KBM-7 (cell line): ENCODE results near the gene PTOV1.

ENCODE experiments used
- DNase-seq: peaks from one replicate; pipeline ENCODE4 v3.0.0-alpha.2; 2015
- in situ Hi-C: fragments of 300-500 bp; cut with MboI; formaldehyde crosslinking; loops from 2 replicates; pipeline ENCODE4 v1.14.3; 2020; ENCODE audit warnings: low sequenced_read_pairs, low pct_unique_long_range_greater_than_20kb, mixed read lengths

PTOV1 gene

DNA sequence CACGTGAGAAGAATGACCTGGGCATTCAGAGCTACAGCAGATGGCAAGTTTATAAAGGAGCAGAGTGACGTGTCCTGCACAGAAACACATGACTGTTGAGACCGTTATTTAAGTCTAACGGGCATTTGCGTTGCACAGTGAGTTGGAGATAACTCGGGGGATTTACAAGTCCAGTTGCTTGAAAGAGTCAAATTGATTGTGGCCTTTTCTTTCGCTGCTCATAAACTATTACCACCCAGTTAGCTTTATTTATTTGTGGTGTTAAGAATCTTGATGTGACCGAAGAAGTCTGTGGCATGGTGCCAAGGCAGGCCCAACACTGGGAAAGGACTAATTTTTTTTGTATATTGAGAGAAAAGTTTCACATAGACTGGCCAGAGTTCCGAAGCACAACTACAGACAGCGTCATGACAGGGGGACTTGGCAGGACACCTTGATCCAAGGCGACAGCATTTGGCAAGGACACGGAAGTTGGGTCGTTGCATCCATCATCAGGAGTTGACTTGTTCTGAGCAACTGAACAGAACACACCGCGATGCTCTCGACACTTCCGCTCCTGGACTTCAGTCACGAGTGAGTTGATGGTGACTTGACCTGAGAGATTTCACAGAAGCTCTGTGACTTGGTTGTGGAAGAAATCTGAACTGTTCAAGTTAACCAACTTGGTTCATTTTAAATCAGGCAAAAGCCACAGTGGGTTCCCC is 11.9 kb upstream of the PTOV1 start:
- in situ Hi-C loops, result no loop called here
- DNase-seq, result no peak

DNA sequence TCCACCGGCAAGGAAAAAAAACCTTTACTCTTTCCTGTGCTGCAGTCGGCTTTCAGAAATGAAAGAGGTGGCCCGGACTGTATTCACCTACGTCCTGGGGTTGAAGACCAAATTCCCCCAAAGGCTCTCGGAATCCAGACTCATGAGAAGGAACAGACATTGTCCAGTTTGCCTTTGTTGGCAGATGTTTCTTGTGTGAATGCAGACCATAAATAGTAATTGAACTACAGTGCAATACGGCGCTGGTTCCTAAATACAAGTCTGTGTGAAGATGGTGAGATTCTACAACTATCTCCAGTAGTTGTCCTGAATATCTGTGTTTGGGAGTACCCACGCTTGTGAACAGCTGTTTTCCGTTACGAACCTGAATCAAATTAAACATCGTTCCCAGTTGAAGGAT is 11.2 kb upstream of the PTOV1 start:
- in situ Hi-C loops, result no loop called here

DNA sequence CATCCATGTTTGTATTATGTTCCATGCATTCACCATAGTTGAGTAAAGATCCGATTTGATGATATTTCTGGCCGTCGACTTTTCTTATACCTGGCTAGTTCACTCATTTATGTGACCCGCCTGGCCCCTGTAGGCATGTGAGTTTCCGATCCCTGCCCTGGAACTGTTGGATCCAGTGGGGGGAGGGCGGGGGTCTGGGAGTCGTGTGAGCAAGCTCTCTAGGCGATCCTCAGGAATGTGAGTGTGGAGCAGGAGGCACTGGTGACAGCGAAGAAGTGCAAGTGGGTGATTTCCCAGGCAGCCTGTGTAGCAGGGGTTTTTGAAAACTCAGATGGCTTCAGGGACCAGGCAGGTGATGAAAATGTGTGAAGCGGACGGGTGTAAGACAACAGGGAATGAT is 10.6 kb upstream of the PTOV1 start:
- DNase-seq, result no peak
- in situ Hi-C loops, result no loop called here

More for the DNA sequence above, 11.2 kb upstream of the PTOV1 start:
- no peak for DNase-seq

DNA sequence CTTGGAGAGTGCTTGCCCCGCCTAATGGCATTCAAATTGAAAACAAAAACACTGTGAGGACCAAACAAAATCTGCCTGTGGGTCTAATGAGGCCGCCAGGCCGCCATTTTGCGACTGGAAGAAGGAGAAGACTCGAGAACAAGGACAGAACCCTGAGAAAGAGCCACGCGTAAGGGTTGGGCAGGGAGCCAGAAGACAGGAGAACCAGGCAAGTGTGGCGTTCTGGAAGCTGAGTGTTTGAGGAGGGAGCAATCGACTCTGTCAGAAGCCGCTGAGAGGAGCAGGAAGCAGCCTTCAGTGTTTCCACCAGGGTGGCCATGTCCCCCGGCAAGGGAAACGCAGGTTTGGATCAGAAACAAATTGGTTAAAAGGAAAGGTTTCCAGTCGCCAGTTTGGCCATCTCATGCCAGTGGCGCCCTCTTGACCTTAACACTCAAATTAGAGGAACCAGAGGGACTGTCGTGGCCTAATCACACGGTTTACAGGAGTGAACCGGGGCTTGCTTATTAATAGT is 10.2 kb upstream of the PTOV1 start:
- in situ Hi-C loops, result no loop called here
- DNase-seq, result no peak

DNA sequence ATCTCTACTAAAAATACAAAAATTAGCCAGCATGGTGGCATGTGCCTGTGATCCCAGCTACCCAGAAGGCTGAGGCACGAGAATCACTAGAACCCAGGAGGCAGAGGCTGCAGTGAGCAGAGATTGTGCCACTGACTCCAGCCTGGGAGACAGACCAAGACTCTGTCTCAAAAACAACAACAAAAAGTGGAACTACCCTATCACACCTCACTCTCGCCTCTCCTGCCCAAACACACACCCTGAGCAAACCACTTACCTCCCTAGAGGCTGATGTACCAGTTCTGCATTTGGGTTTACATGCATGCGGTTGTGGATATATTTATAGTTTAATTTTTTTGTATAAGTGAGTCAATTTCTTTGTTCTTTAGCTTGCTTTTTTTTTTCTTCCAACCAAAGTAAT is 7.7 kb upstream of the PTOV1 start:
- DNase-seq, result no peak
- in situ Hi-C loops, result no loop called here

DNA sequence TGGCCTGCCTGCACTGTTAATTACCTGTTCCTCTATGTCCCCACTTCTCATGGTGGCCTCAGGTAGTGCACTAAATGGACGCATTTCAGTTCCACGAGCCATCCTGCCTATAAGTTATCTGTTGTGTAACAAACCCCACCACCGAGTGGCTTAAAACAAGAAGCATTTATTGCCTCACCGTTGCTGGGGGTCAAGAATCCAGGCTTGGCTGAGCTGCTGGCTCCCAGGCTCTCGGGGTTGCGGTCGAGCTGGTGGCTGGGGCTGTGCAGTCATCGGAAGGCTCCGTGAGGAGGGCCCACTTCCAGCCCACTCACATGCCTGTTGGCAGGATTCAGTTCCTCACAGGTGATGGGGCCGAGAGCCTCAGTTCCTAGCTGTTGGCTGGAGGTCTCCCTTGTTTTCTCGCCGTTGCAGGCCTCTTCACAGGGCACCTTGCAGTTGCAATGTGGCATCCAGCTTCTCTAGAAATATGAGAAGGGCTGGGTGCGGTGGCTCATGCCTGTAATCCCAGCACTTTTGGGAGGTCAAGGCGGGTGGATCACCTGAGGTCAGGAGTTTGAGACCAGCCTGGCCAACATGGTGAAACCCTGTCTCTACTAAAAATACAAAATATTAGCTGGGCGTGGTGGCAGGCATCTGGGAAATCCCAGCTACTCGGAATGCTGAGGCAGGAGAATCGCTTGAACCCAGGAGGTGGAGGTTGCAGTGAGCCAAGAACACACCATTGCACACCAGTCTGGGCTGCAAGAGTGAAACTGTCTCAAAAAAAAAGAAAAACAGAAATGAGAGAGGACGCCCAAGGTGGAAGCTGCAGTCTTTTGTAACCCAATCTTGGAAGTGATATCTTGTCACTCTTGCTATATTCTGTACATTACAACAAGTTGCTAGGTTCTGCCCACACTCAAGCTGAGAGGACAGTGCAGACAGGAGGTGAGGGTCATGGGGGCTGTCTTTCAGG is 6.5 kb upstream of the PTOV1 start:
- DNase-seq, result no peak
- in situ Hi-C loops, result no loop called here

DNA sequence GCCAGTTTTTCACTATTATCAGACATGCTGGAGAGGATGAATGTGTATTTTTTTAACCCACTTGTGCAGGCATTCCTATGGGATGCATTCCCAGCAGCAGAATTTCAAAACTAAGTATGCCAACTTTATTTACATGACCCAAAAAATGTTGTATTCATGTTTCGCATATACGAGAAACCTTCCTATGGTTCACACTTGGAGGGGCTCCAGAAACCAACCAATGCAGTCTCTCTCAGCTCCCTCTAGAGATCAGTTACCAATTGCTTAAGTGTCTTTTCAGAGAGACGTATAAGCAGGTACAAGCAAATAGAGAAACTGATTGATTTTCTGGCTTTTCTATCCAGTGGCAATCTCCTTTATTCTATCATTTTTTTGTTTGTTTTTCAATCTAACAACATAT is 5.5 kb upstream of the PTOV1 start:
- no peak for DNase-seq
- in situ Hi-C loops, result no loop called here

DNA sequence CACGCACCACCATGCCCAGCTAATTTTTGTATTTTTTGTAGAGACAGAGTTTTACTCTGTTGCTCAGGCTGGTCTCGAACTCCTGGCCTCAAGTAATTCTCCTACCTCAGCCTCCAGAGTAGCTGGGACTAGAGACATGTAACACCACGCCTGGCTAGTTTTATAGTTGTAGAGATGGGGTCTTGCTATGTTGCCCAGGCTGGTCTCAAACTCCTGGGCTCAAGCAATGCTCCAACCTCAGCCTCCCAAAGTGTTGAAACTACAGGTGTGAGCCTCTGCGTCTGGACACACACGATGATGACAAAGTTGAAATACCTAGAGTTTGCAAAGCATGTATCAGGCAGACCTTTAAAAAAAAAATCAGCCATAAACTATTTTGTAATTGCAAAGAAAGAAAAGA is 4.6 kb upstream of the PTOV1 start:
- no peak for DNase-seq
- in situ Hi-C loops, result no loop called here

DNA sequence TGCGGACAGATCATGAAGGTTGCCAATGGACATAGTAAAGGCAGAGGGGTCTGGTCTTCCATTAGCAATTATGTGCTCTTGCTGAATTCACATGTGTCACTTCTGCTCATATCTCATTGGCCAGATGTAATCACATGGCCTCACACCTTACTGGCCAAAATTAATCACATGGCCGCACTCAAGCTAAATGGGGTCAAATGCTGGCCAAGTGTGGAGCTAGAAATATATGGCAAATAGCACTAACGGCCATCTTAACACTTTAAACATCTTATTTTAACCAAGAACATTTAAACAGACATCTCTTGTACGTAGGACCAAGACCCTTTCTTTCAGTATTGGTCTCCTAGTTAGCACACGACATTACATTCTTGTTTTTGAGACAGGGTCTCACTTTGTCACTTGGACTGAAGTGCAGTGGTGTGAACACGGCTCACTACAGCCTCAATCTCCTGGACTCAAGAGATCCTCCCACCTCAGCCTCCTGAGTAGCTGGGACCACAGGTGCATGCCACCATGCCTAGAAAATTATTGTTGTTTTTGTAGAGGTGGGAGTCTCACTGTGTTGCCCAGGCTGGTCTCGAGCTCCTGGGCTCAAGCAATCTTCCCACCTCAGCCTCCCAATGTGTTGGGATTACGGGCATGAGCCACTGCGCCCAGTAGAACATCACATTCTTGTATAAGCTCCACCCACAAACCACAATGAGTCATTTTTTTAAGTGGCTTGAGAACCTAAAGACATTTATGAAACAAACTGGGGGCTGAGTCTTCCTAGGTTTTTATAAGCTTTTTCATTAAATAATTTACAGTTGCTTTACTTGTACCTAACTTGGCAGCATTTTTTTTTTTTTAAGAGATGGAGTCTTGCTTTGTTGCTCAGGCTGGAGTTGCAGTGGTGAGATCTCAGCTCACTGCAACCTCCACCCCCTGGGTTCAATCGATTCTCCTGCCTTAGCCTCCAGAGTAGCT is 2.9 kb upstream of the PTOV1 start:
- peak; percentile 64 for DNase-seq
- in situ Hi-C loops, result no loop called here

DNA sequence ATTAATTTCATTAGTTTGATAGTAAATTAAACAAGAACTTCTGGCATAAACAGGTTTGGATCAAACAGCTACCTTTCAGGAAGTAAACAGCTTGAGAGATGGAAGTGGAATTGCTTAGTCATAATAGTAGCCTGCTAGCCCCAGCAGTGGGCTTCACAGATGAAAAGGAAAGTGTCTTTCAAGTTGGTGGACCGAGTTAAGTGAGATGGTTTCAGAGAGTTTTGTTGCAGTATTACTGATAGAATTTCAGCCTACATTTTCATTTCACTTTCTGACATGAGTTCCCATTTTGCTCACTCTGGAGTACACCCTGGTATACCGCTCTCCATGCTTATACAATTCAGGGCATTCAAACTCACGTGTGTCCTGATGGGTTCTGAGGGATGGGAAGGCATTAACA is 2.0 kb upstream of the PTOV1 start:
- in situ Hi-C loops, result no loop called here
- DNase-seq, result no peak

DNA sequence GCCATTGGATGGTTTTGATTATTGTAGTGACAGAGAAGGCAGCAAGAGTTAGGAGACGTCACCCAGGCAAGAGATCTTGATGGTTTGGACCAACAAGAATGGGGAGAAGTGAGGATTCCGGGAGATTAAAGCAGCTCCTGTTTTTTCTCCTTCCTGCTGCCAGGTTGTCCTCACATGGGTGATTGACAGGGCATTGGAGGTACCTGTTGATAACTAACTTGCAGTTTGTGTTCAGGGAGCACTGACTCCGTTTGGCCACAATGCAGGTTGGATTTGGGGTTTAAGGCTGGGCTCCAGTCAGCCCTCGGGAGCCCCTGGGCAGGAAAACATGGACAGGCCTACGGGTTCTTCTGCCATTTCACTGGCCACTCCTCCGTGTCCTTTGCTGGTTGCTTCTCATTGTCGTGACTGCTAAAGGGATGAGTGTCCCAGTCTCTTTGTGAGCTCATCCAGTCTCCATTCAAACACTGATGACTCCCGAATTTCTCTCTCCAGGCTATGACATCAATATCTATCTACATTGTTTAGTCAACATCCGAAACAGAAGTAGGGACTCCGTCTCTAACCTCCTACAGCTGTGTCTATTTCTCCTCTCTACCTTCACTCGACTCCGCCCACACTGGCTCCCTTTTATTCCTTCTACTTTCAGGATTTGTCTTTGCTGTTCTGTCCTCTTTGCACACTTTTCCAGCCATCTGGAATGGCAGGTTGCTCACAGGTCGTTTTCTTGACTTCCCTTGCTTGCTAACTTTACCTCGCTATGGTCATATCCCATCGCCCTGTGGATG is 1.3 kb upstream of the PTOV1 start:
- DNase-seq, result no peak
- in situ Hi-C loops, result no loop called here

DNA sequence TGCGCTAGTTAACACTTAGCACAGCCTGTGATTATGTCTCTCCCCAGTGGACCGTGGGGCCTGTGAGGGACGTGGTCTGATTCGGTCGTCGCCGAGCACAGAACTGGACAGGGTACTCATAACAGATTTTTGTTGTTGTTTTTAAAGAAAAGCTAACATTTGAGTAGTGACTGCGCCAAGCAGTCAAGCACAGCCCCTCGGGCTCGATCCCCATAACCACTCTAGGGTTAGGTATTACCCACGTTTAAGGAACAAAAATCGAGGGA is 805 bp upstream of the PTOV1 start:
- DNase-seq, result no peak
- in situ Hi-C loops, result no loop called here

DNA sequence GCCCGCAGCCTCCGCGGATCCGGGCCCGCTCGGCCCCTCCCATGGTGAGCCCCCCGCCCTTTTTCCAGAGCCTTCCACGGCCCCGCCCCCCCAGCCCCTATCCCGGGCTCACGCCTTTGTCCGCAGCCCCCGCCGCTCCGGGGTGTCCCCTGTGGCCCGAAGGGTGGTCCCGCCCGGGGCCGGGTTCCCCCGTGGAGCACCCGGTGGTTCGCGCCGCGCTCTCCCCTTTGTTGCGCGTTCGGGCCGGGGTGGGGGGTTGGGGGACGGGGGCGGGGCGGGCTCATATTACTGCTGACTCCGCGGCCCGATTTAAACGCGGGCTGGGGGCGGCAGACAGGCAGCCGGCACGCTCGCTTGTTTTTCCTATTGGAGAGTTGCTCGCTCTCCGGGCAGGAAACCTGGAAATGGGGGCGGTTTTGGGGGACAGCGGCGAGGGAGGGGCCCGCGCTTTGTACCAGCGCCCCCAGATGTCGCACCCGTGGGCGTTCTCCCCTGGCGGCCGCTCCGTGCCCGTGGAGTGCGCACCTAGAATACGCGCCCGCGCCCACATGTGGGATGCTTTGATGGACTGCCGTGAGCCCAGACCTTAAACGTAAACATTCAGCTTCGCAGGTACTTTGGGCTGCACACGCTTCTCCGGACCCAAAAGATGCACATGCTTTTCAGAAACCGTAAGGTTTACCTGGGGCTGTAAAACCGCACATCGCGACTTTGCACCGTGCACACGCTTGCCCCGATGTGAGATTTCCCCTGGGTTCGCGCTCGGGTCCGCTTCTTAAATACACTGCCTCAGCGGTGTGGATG is 699 bp downstream of the PTOV1 start:
- no peak for DNase-seq
- in situ Hi-C loops, result no loop called here

DNA sequence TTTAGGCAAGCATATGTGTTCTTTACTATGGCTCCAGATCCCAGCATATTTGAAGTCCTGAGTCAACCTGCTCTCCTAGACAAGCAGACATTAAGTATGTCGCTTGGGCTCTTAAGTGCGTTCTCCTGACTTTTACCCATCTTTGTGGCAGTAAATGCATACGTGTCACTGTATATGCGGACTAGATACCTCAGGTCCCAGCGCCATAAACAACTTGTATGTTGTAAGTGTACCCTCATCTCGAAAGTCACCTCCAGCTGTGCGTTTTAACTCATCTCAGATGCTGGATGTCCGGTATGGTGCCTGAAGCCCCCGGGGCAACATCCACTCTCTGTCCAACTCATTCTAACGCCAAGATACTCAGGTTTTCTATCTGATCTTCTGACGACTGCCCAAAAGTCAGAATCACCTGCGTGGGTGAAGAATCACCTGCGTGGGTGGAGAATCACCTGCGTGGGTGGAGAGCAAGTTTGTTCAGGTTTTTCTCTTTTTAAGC is 1.7 kb downstream of the PTOV1 start:
- no peak for DNase-seq
- in situ Hi-C loops, result no loop called here

DNA sequence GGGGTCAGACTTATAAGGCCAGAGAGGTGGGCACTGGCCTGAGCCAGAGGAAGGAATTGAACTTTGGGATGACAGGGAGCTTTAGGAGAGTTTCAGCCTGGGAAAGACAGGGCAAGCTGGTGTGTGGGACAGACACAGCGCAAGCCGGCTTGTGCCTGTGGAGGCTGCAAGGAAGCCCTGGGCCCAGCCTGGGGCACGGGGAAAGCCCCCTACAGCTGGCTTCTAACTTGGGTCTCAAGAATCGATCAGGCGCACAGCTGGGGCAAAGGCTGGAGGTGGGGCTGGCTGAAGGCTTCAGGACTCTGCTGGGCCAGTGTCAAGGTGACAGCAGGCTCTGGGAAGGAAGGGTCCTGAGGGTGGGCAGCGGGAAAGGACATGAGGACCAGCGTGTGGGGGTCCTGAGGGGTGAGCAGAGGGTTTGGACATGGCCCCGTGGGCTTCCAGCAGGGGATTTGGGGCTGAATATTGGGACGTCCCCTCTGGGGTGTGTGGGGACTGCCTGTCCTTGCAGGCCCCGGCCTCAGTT is 3.0 kb downstream of the PTOV1 start:
- no peak for DNase-seq
- in situ Hi-C loops, result no loop called here

DNA sequence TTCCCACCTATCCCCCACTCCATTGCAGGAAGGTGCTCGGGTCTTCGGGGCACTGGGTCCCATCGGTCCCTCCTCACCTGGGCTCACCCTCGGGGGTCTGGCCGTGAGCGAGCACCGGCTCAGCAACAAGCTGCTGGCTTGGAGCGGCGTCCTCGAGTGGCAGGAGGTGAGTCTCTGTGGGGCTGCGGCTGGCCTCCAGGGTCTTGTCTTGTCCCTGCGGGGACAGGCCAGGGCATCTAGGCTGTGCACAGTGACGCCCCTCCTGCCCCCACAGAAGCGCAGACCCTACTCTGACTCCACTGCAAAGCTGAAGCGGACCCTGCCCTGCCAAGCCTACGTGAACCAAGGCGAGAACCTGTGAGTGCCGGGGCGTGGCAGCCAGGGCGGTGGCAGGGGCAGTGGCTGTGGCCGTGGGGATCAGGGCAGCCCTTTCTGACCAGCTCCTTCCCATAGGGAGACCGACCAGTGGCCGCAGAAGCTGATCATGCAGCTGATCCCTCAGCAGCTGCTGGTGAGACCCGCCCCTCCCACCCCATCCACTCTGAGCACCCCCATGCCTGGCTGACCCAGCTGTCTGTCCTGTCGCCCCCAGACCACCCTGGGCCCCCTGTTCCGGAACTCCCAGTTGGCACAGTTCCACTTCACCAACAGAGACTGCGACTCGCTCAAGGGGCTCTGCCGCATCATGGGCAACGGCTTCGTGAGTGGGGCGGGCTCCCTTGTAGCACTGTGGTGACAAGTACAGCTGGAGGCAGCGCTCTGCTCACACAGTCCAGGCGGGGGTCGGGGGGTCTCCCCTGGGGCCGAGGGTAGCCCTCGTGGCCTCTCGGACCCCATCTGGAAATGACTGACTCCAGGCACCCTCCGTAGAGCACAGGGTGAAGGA is 3.7 kb downstream of the PTOV1 start:
- no peak for DNase-seq
- in situ Hi-C loops, result no loop called here

DNA sequence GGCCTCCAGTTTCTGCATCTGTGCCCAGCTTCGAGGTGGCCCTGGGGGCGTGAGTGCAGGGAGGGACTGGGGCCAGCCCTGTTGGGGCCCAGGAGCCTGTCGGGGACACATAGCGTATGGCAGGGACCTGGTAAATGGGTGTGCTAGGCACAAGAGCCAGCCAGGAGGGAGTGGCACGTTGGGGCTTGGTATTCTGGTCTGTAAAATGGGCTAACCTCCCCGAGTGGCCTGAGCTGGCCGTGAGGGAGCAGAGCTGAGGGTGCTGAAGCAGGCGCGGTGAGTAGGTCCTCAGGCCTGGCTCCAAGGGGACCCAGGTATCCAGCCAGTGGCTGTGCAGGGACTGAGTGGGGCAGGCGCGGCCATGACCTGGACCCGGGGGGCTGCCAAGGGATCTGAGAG is 4.3 kb downstream of the PTOV1 start:
- no peak for DNase-seq

More for the DNA sequence above, 4.3 kb downstream of the PTOV1 start:
- in situ Hi-C loops, result no loop called here
